Activated naive CD8-positive, alpha-beta T cell treated with anti-CD3 and anti-CD28 coated beads, Interleukin-2, amount 50 U/mL, for 16 hours (primary cell): ENCODE measurements around the gene SGIP1.
"Not testable (repeated sequence)": the region's sequence is repeated elsewhere in the genome, so short reads cannot be mapped to it uniquely, and the experiment has no call there.

Experiments used
- DNase-seq: peaks from one replicate; pipeline ENCODE4 v3.0.0-alpha.2; 2020; ENCODE audit warnings: low read depth, low spot score

SGIP1 gene

GRCh38 chr1:66729523-66729922 is 195.6 kb downstream of the SGIP1 start:
- DNase-seq: no peak

- DNase-seq: no peak
Measured at GRCh38 chr1:66730462-66730861, 196.5 kb downstream of the SGIP1 start.

- no peak for DNase-seq
Measured at GRCh38 chr1:66731170-66731865, 197.4 kb downstream of the SGIP1 start.

GRCh38 chr1:66732407-66733166 is 198.6 kb downstream of the SGIP1 start:
- no peak for DNase-seq

GRCh38 chr1:66733348-66734017 is 199.5 kb downstream of the SGIP1 start:
- DNase-seq: no peak

GRCh38 chr1:66734531-66734930 is 200.6 kb downstream of the SGIP1 start:
- DNase-seq: not testable (repeated sequence)

- no peak for DNase-seq
Measured at GRCh38 chr1:66737836-66738235, 203.9 kb downstream of the SGIP1 start.

- no peak for DNase-seq
Measured at GRCh38 chr1:66739401-66740157, 205.6 kb downstream of the SGIP1 start.

- no peak for DNase-seq
Measured at GRCh38 chr1:66745451-66745850, 211.5 kb downstream of the SGIP1 start.

GRCh38 chr1:66747501-66747900 is 213.5 kb downstream of the SGIP1 start:
- DNase-seq: no peak

- DNase-seq: no peak
Measured at GRCh38 chr1:66750577-66750976, 216.6 kb downstream of the SGIP1 start.

- no peak for DNase-seq
Measured at GRCh38 chr1:66751160-66751559, 217.2 kb downstream of the SGIP1 start.

GRCh38 chr1:66752000-66752592 is 218.1 kb downstream of the SGIP1 start, which contains the start of gene DYNLT5:
Gene DYNLT5, plus strand, starts transcription at chr1:66752459. Its CDS starts 2,200 bp downstream, at chr1:66754659.
- DNase-seq: no peak

GRCh38 chr1:66752671-66753371 is 218.9 kb downstream of the SGIP1 start:
- DNase-seq: no peak

- no peak for DNase-seq
Measured at GRCh38 chr1:66757722-66758240, 223.8 kb downstream of the SGIP1 start.

GRCh38 chr1:66758241-66758755 is 224.3 kb downstream of the SGIP1 start:
- DNase-seq: no peak

- DNase-seq: no peak
Measured at GRCh38 chr1:66760506-66760905, 226.6 kb downstream of the SGIP1 start.

GRCh38 chr1:66761221-66761620 is 227.3 kb downstream of the SGIP1 start:
- no peak for DNase-seq

GRCh38 chr1:66764994-66765578 is 231.1 kb downstream of the SGIP1 start:
- peak; percentile 25 for DNase-seq

GRCh38 chr1:66767626-66768025 is 233.7 kb downstream of the SGIP1 start:
- no peak for DNase-seq
